HepG2 (cell line): ENCODE measurements around the gene STARD13. TPM values are rescaled to one million over a fixed set of nuclear protein-coding genes. Genes with fewer than 3 reads are reported as not detected.

Source experiments
- ATAC-seq: fragments of 200-7000 bp; cut with Tn5 transposase; 3 replicates; pipeline ENCODE4 v1.9.1; 2020; ENCODE audit warnings: mild to moderate bottlenecking, moderate library complexity
- BruUV-seq: library from RNA; stranded (reverse); fragments of 400-500 nt; replicated peaks from 2 replicates; lab custom pipeline; 2021; lab: Mats Ljungman, UMichigan
- CTCF ChIA-PET: fragments of 300-600 bp; formaldehyde crosslinking; extraction: SDS; loops from one replicate; lab custom pipeline; 2021; ENCODE audit warnings: low total read pairs, inconsistent platforms, low intra/inter-chr PET ratio; lab: Yijun Ruan, JAX
- POLR2A ChIA-PET: fragments of 350-600 bp; sonication (Branson Sonifier 250); formaldehyde crosslinking; loops from one replicate; lab custom pipeline; 2020; ENCODE audit warnings: antibody characterized with exemption, inconsistent platforms; lab: Yijun Ruan, JAX
- DNase-seq: peaks from one replicate; pipeline ENCODE4 v3.0.0-alpha.2; 2015; ENCODE audit warnings: low spot score
- FAIRE-seq: peaks from 3 replicates; lab custom pipeline; 2011; peaks lifted over from hg19 to GRCh38; lab: Jason Lieb, UNC
- H2AFZ ChIP-seq: one replicate; pipeline ENCODE4 v1.6.1; 2011; ENCODE audit warnings: low read length, inconsistent platforms
- H3K27ac ChIP-seq: fragments of 300-600 bp; 3 replicates; pipeline ENCODE4 v1.8.0; 2011; ENCODE audit warnings: mixed run types, mild to moderate bottlenecking, mixed read lengths, low read length, inconsistent platforms; ENCODE audit not compliant: insufficient read depth; ENCODE audit errors: extremely low read length
- H3K27me3 ChIP-seq, 2 experiments: fragments of 200-600 bp in 1 of 2; 2 replicates in 1 of 2; 3 replicates in 1 of 2; pipeline versions ENCODE4 v1.6.0 to v1.8.0; 2011; ENCODE audit warnings: low read length in 2 of 2, mild to moderate bottlenecking in 2 of 2, moderate library complexity in 2 of 2, inconsistent platforms in 1 of 2; ENCODE audit not compliant: insufficient read depth in 2 of 2, control insufficient read depth in 1 of 2
- H3K36me3 ChIP-seq, 2 experiments: fragments of 200-600 bp in 1 of 2; replicated peaks in 1 of 2; 2 replicates in 1 of 2; 3 replicates in 1 of 2; pipeline versions ENCODE4 v1.5.1 to v1.8.0; 2011; ENCODE audit warnings: low read length in 2 of 2, inconsistent platforms in 1 of 2; ENCODE audit not compliant: insufficient read depth in 2 of 2, control insufficient read depth in 1 of 2
- H3K4me1 ChIP-seq: 2 replicates; pipeline ENCODE4 v1.5.1; 2012; ENCODE audit warnings: low read length, inconsistent platforms; ENCODE audit not compliant: insufficient read depth
- H3K4me2 ChIP-seq: 2 replicates; pipeline ENCODE4 v1.6.0; 2011; ENCODE audit warnings: low read depth, low read length, inconsistent platforms
- H3K4me3 ChIP-seq, 3 experiments: fragments of 200-600 bp in 1 of 3; sonication (generic), shearing (Covaris generic) in 1 of 3; replicated peaks in 1 of 3; 2 replicates each; pipeline ENCODE4 v1.5.1; 2011 to 2016; ENCODE audit warnings: low read length in 3 of 3, inconsistent platforms in 2 of 3, low read depth in 2 of 3, mild to moderate bottlenecking in 2 of 3, control low read depth in 1 of 3, mixed read lengths in 1 of 3; ENCODE audit not compliant: insufficient read depth in 1 of 3
- H3K79me2 ChIP-seq: one replicate; pipeline ENCODE4 v1.6.1; 2011; ENCODE audit warnings: low read length, inconsistent platforms; ENCODE audit not compliant: insufficient read depth
- H3K9ac ChIP-seq: 2 replicates; pipeline ENCODE4 v1.6.0; 2011; ENCODE audit warnings: mild to moderate bottlenecking, low read depth, low read length, inconsistent platforms; ENCODE audit not compliant: insufficient read depth
- H3K9me3 ChIP-seq: 2 replicates; pipeline ENCODE4 v1.5.1; 2012; ENCODE audit warnings: mild to moderate bottlenecking, low read length
- H4K20me1 ChIP-seq: 2 replicates; pipeline ENCODE4 v1.6.0; 2011; ENCODE audit warnings: inconsistent platforms, mild to moderate bottlenecking, low read length, moderate library complexity; ENCODE audit not compliant: insufficient read depth
- LCORL ChIP-seq, 2 experiments: fragments of 450-650 bp in 1 of 2; sonication (generic) in 1 of 2; formaldehyde crosslinking in 1 of 2; IDR thresholded peaks; 2 replicates each; pipeline versions ENCODE4 v1.5.0 to v1.6.1; 2017 to 2020; ENCODE audit warnings: antibody characterized with exemption in 1 of 2, missing genetic modification reagents in 1 of 2
- MAFF ChIP-seq: IDR thresholded peaks from 2 replicates; pipeline ENCODE4 v1.6.1; 2011; ENCODE audit warnings: low read depth, low read length, improper control_type of control experiment
- MAFK ChIP-seq, 2 experiments: IDR thresholded peaks in 1 of 2; conservative IDR thresholded peaks in 1 of 2; 2 replicates each; pipeline ENCODE4 v1.6.1; 2011; ENCODE audit warnings: improper control_type of control experiment in 2 of 2, low read length in 2 of 2
- TBL1XR1 ChIP-seq: fragments of 150-350 bp; IDR thresholded peaks from 2 replicates; pipeline ENCODE4 v1.6.1; 2014; ENCODE audit warnings: borderline replicate concordance, low read length; ENCODE audit not compliant: partially characterized antibody
- WGBS: methylation state at CpG from one replicate; pipeline ENCODE4 v1.1.6; 2017; ENCODE audit warnings: low lambda C conversion rate; 5-methylcytosine and 5-hydroxymethylcytosine counted together
- in situ Hi-C: cut with HindIII; loops from 2 replicates; pipeline ENCODE4 v1.10.0; 2017; ENCODE audit warnings: low pct_unique_long_range_greater_than_20kb; ENCODE audit not compliant: extremely low pct_ligation_motif_present
- intact Hi-C: fragments of 100-400 bp; cut with micrococcal nuclease; formaldehyde crosslinking; loops from one replicate; pipeline ENCODE4 v1.10.0; 2022; ENCODE audit not compliant: unreplicated experiment
- polyA plus RNA-seq, 8 experiments: library from polyadenylated mRNA; depleted of rRNA in 3 of 8; stranded (reverse) in 7 of 8; unstranded in 1 of 8; fragments of >200 nt; fragmentation: Illumina TruSeq in 4 of 8; extraction: Trizol in 4 of 8; gene quantifications; 2 replicates each; pipeline versions ENCODE4 v1.2.1 to v1.2.3, GENCODE V29; 2011 to 2016; ENCODE audit warnings: low read depth in 4 of 8, missing spikeins in 1 of 8, mixed read lengths in 1 of 8; ENCODE audit not compliant: insufficient read depth in 1 of 8
- total RNA-seq, 5 experiments: library from RNA; depleted of rRNA; stranded (reverse); fragments of >200 nt; fragmentation: Illumina TruSeq; extraction: Trizol; gene quantifications; 2 replicates each; pipeline ENCODE4 v1.2.3, GENCODE V29; 2016; ENCODE audit warnings: low read depth in 1 of 5
- TF ChIP-seq, protein P1 (sequence below): sonication (generic); formaldehyde crosslinking; IDR thresholded peaks from 2 replicates; pipeline ENCODE4 v1.4.0; 2020; ENCODE audit warnings: mild to moderate bottlenecking, missing genetic modification reagents
- TF ChIP-seq, protein P2 (sequence below): sonication (generic); formaldehyde crosslinking; IDR thresholded peaks from 2 replicates; pipeline ENCODE4 v1.9.0; 2021; ENCODE audit warnings: missing genetic modification reagents, borderline replicate concordance
- TF ChIP-seq, protein P3 (sequence below): sonication (generic); formaldehyde crosslinking; conservative IDR thresholded peaks from 2 replicates; pipeline ENCODE4 v1.8.0; 2022; ENCODE audit warnings: low read depth, missing genetic modification reagents

Gene STARD13
- total and polyA plus RNA-seq, 2 of the 13 experiments (the other 11 are each of a cell fraction or from before 2014, with no cell fraction given), result 12.8 to 14.3 TPM

DNA sequence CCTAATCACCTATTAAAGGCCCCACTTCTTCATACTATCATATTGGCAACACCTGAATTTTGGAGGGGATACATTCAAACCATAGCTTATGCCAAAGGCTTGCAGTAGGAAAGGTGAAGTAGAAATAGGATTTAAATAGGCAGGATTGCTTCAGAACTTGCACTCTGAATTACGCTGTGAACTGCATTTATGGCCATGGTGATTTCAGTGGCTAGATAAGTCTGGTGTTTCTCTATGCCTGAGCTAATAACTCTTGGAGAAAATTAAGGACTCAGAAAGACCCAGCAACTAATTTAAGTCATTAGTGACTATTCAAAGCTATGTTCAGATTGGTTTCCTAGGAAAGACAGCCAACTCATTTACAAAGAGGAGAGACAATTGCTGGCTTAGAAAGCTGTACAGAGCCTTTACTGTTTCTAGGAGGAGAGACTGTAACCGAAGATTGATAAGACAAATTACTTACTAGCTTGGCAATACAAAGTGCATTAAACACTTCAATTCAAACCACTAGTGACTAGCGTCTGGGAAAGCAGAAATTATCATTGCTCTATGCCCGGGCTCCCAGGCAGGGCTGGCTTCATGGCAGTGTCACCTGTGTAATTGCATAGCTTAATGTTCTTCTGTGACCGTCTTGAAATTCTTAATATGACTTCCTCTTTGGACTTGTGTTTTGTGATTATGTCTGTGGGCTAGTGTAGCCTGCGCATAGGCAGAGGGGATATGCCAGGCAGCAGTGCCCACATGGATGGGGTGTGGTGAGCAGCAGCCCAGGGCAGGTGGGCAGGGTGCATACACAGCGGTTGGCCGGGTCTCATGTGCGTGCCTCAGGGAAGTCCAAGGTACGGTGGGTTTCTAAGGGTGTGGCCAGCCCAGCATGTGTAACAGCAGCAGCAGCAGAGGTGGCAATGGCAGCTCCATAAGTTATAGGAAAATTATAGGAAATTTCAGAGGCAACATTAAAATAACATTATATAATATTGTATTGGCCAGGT lies 209.3 kb downstream of the STARD13 start (continued):
- TF ChIP-seq, protein P1, sequence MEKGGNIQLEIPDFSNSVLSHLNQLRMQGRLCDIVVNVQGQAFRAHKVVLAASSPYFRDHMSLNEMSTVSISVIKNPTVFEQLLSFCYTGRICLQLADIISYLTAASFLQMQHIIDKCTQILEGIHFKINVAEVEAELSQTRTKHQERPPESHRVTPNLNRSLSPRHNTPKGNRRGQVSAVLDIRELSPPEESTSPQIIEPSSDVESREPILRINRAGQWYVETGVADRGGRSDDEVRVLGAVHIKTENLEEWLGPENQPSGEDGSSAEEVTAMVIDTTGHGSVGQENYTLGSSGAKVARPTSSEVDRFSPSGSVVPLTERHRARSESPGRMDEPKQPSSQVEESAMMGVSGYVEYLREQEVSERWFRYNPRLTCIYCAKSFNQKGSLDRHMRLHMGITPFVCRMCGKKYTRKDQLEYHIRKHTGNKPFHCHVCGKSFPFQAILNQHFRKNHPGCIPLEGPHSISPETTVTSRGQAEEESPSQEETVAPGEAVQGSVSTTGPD (CRISPR knock-in tag), result no peak
- TF ChIP-seq, protein P2, sequence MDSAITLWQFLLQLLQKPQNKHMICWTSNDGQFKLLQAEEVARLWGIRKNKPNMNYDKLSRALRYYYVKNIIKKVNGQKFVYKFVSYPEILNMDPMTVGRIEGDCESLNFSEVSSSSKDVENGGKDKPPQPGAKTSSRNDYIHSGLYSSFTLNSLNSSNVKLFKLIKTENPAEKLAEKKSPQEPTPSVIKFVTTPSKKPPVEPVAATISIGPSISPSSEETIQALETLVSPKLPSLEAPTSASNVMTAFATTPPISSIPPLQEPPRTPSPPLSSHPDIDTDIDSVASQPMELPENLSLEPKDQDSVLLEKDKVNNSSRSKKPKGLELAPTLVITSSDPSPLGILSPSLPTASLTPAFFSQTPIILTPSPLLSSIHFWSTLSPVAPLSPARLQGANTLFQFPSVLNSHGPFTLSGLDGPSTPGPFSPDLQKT (CRISPR knock-in tag), result no peak
- TF ChIP-seq TBL1XR1, result no peak

DNA sequence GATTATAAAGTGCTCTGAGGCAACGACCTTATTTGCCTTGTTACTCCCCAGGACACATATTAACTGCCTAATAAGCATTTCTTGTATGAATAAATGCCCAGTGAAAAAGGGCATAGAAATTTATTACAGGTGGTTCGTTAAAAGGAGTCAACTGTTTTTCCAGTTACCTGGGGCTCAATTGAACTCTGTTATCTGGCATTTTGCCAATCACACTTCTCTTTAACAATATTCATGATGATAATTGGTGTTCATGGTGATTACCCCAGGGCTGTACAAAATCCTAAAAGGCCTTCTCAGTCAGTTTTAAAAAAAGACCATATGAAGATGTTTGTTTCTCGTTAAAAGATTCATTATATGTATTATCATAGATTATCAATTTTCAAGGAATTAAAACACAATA lies 212.2 kb downstream of the STARD13 start:
- DNase-seq (no peak), ATAC-seq (no peak), FAIRE-seq (no peak)
- ChIA-PET CTCF (no interaction called here), POLR2A (no interaction called here)
- no peak overlapping the region for H3K4me2 ChIP-seq
- TF ChIP-seq LCORL (IDR thresholded peaks at IDR 0.05) (0 out of 2 replicates have a peak, but pooled peaks have one; percentile 31), LCORL (CRISPR knock-in tag; IDR thresholded peaks at IDR 0.05) (no peak), MAFK (conservative IDR thresholded peaks at IDR 0.05 in 1 of 2, IDR thresholded peaks at IDR 0.05 in 1 of 2; ENCODE audit: low read length in 2 of 2) (peak; percentile 46 to 51; a peak in 3 of 4 replicates), MAFF (peak; percentile 31; the same call in 1 of the 2 replicates)
- TF ChIP-seq, protein P3, sequence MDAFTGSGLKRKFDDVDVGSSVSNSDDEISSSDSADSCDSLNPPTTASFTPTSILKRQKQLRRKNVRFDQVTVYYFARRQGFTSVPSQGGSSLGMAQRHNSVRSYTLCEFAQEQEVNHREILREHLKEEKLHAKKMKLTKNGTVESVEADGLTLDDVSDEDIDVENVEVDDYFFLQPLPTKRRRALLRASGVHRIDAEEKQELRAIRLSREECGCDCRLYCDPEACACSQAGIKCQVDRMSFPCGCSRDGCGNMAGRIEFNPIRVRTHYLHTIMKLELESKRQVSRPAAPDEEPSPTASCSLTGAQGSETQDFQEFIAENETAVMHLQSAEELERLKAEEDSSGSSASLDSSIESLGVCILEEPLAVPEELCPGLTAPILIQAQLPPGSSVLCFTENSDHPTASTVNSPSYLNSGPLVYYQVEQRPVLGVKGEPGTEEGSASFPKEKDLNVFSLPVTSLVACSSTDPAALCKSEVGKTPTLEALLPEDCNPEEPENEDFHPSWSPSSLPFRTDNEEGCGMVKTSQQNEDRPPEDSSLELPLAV (CRISPR knock-in tag), result no peak
- H3K4me3 ChIP-seq, result no peak overlapping the region
- H3K9ac ChIP-seq, result no peak overlapping the region
- in situ Hi-C loops, result no loop called here
- H3K4me1 ChIP-seq, result no peaks in the 10 kb centered on the region
- no peak overlapping the region for H3K27ac ChIP-seq
- H3K27me3 ChIP-seq, result no peaks in the 10 kb centered on the region
- no peaks in the 10 kb centered on the region for H3K36me3 ChIP-seq
- BruUV-seq, result no TSS peak
- H3K9me3 ChIP-seq, result no peaks in the 10 kb centered on the region
- H4K20me1 ChIP-seq, result no peaks in the 10 kb centered on the region
- intact Hi-C loops, result no loop called here
- WGBS, result 26% methylated on average over 3 of the region's 3 CpGs
- no peak overlapping the region for H2AFZ ChIP-seq
- no peaks in the 10 kb centered on the region for H3K79me2 ChIP-seq
